ENCODE data around the gene CECR2. TPM values are rescaled to one million over a fixed set of nuclear protein-coding genes. Genes with fewer than 3 reads are reported as not detected.

CECR2 gene
- total and polyA plus RNA-seq, 2 of the 8 experiments (the other 6 are each of a cell fraction or from before 2014, with no cell fraction given), result 18.3 to 123 TPM

- Histone ChIP-seq H3K36me3 (ENCODE audit: control insufficient read depth in 2 of 4, insufficient read depth in 4 of 4, low read length in 3 of 4) (peaks cover 2 to 9% (median 6%) of the 10 kb centered on the region in 4 experiments; a peak in 6 of 8 replicates), H2BK20ac (ENCODE audit: low read length) (no peak overlapping the region), H4K91ac (replicated peaks; ENCODE audit: insufficient read length, low read length) (no peak overlapping the region), H3K9ac (replicated peaks in 1 of 4; ENCODE audit: extremely low read depth in 1 of 4, low read depth in 3 of 4, low read length in 3 of 4) (no peak overlapping the region), H3K4ac (replicated peaks; ENCODE audit: insufficient read length, low read depth, low read length) (no peak overlapping the region), H3K18ac (ENCODE audit: extremely low read depth, low read length) (no peak overlapping the region), H3K56ac (replicated peaks; ENCODE audit: insufficient read length, low read depth, low read length) (no peak overlapping the region), H3K23ac (ENCODE audit: insufficient read length) (no peak overlapping the region), H4K8ac (ENCODE audit: extremely low read depth, insufficient read depth, low read length) (no peak overlapping the region), H3K4me2 (ENCODE audit: insufficient read depth in 1 of 2, low read depth in 2 of 2, low read length in 2 of 2) (no peak overlapping the region), H4K20me1 (replicated peaks in 1 of 2; ENCODE audit: control insufficient read depth in 1 of 2, insufficient read depth in 2 of 2, low read length in 2 of 2) (no peaks in the 10 kb centered on the region), H3K27me3 (replicated peaks in 1 of 4; ENCODE audit: control insufficient read depth in 3 of 4, extremely low read depth in 1 of 4, insufficient read depth in 3 of 4, low read length in 3 of 4) (no peaks in the 10 kb centered on the region), H2BK12ac (ENCODE audit: low read depth, low read length) (no peak overlapping the region), H2BK15ac (ENCODE audit: low read length) (no peak overlapping the region), H3K79me1 (ENCODE audit: low read depth, low read length) (peaks cover 5% of the 10 kb centered on the region), H3K23me2 (ENCODE audit: low read depth, low read length) (no peaks in the 10 kb centered on the region), H3K79me2 (ENCODE audit: control insufficient read depth in 1 of 2, insufficient read depth in 2 of 2, low read length in 2 of 2) (peaks cover 3 to 7% of the 10 kb centered on the region in 2 experiments; a peak in 2 of 4 replicates), H3K14ac (ENCODE audit: insufficient read length) (no peak overlapping the region), H2AK5ac (ENCODE audit: low read depth, low read length) (no peak overlapping the region), H2BK5ac (ENCODE audit: low read depth, low read length) (no peak overlapping the region), H3K27ac (ENCODE audit: low read depth, low read length) (no peak overlapping the region), H3K4me1 (replicated peaks in 1 of 4; ENCODE audit: control insufficient read depth in 3 of 4, insufficient read depth in 4 of 4, low read length in 3 of 4) (no peaks in the 10 kb centered on the region), H2BK120ac (replicated peaks; ENCODE audit: low read depth, low read length) (no peak overlapping the region), H4K5ac (ENCODE audit: insufficient read length, low read depth, low read length) (no peak overlapping the region), H2AFZ (ENCODE audit: low read length) (no peak overlapping the region), H3K9me3 (ENCODE audit: insufficient read depth in 2 of 2, low read depth in 1 of 2, low read length in 1 of 2) (no peaks in the 10 kb centered on the region), H3K4me3 (ENCODE audit: extremely low read depth in 1 of 4, insufficient read depth in 2 of 4, low read depth in 3 of 4, low read length in 4 of 4) (no peak overlapping the region)
- POLR2A ChIA-PET (ENCODE audit: partially characterized antibody), result no interaction called here
- CTCF ChIA-PET (ENCODE audit: partially characterized antibody), result interaction anchor here (0.8 to 1.3 kb wide), 2 partner anchors 45 to 121 kb away, joined by 3 read pairs; no protein-coding TSS in a partner anchor
- FAIRE-seq, result no peak
- no peak for DNase-seq (ENCODE audit: low read depth in 1 of 2, low spot score in 2 of 2)
- TF ChIP-seq TCF12 (IDR thresholded peaks at IDR 0.05; ENCODE audit: low read depth, low read length) (no peak), SRF (IDR thresholded peaks at IDR 0.05; ENCODE audit: low read depth, low read length) (no peak), SAP30 (IDR thresholded peaks at IDR 0.05; ENCODE audit: insufficient read depth, insufficient replicate concordance, low read length) (no peak), TEAD4 (IDR thresholded peaks at IDR 0.05; ENCODE audit: low read depth, low read length) (no peak), TBP (IDR thresholded peaks at IDR 0.05; ENCODE audit: low read depth, low read length) (no peak), SUZ12 (IDR thresholded peaks at IDR 0.05; ENCODE audit: low read length) (no peak), ZNF274 (IDR thresholded peaks at IDR 0.05; ENCODE audit: borderline replicate concordance, extremely low read depth, low read length) (no peak), KDM1A (IDR thresholded peaks at IDR 0.05; ENCODE audit: borderline replicate concordance, low read length) (no peak)
- TF ChIP-seq, protein P1, sequence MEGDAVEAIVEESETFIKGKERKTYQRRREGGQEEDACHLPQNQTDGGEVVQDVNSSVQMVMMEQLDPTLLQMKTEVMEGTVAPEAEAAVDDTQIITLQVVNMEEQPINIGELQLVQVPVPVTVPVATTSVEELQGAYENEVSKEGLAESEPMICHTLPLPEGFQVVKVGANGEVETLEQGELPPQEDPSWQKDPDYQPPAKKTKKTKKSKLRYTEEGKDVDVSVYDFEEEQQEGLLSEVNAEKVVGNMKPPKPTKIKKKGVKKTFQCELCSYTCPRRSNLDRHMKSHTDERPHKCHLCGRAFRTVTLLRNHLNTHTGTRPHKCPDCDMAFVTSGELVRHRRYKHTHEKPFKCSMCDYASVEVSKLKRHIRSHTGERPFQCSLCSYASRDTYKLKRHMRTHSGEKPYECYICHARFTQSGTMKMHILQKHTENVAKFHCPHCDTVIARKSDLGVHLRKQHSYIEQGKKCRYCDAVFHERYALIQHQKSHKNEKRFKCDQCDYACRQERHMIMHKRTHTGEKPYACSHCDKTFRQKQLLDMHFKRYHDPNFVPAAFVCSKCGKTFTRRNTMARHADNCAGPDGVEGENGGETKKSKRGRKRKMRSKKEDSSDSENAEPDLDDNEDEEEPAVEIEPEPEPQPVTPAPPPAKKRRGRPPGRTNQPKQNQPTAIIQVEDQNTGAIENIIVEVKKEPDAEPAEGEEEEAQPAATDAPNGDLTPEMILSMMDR (IDR thresholded peaks at IDR 0.05; ENCODE audit: control extremely low read depth in 1 of 3, insufficient read depth in 1 of 3, low read depth in 1 of 3, low read length in 3 of 3), result no peak
- WGBS, 2 experiments (ENCODE audit: extremely low coverage in 1 of 2, insufficient coverage in 1 of 2, insufficient read length in 1 of 2, insufficient replicate concordance in 2 of 2, low coverage in 1 of 2, low lambda C conversion rate in 2 of 2, missing lambda C conversion rate in 1 of 2), result 94% methylated on average over 3 of the region's 3 CpGs; no CpG with 5 or more reads in 1 of the 2 experiments
Observed at GRCh38 chr22:17518406-17518805, 149.1 kb downstream of the CECR2 start.
